NCI-H1930 (cell line): ENCODE data around the gene ZBTB42.
A peak's percentile ranks its signal among the peaks of the same experiment; 100 is the strongest.

Experiments
- DNase-seq, 2 experiments: peaks; one replicate each; lab custom pipeline; 2025; lab: John Stamatoyannopoulos, UW

Gene ZBTB42

DNA sequence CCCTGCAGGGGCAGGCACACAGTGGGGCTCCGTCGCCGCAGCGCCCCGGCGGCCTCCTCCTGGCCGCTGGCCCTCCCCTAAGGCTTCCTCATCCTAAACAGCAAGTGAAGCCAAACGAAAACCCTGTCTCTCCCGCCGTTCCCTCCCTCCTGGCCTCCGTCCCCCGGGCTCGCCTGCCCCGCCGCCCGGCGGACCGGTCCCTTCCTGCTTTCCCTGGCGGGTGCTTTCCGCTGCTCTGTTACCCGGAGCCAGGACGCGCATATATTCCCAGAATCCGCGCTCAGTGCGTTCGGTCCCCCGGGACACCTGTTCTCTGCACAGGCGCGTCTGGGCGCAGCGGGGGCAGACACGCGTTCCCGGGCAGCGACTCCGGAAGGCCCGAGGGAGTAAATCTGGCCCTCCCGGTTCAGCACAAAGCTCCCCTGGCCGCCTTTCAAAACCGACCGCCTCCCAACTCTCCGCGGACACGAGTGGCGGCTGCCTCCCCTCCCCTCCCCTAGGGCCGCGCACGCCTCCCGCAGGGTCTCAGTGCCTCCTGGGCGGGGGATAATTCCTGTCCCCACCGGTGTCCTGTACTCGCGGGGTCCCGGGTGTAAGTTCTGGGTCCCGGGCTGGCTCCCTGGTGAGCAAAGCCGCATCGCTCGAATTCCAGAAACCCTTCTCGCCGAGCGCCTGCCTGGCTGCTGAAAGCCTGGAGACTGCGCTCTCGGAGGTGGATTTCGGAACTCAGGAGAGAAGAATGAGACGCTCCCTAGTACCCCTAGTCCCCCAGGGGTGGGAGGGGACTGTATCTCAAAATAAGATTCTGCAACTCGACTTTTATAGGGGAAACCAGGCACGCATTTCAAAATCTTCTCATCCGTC is 42.8 kb downstream of the ZBTB42 start:
- DNase-seq: peak in 1 of 2 experiments; percentile 15

DNA sequence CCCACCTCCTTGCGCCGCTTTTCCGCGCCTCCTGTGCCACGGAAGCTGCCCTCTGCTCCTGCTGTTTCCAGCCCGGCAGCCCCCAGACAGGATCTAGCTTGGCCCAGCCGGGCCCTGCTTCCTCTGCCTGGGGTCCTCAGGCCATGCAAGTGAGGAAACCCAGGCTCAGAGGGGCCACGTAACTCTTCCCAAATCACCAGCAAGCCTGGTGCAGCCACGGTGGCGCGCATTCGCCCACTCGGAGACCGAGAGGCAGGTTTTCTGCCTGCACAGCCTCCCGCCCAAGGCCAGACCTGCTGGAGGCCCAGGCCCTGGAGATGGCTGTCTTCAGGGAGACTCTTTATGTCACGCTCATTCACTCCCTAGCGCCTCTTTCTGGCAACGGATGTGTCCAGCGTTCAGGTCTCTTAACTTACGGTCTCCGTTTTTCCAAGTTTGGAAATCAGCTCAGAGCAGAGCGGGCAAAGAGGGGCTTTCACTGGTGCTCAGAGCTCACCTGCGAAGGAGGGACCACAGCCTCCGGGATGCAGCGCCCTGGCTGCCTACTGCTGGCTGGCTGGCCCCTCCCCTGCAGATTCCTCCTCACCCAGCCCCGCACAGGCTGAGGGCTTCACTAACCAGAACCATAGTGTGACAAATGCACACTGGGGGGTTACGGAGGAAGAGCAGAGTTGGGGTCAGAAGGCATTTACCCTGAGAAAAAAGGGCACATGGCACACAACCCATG is 43.6 kb downstream of the ZBTB42 start:
- no peak for DNase-seq

DNA sequence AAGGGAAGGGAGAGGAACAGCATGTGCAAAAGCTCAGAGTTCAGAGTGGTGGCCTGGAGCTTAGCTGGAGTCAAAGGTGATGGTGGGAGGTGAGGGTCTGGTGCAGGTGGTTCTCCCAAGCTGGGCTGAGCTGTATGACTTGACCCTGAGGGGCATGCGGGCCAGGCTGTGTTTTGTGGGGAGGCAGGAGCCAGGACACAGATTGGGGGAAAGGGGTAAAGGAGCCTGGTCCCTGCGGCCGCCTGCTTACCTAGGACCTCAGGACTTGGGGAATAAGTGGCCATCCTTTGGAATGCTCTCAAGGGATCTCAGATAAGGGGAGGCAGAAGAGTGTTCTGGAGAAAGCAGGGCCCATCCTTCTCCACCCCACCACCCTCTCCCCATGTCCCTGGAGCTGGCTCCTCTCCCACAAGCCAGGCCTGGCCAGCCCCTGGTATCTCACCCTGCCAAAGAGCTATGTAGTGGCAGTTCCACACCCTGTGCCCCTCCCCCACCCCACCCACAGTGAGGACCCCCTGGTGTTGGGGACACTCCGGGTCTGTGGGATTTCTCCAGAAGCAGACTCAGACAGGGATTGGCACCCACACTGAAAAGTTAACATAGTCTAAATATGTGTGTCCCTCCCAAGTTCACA is 44.2 kb downstream of the ZBTB42 start:
- no peak for DNase-seq

DNA sequence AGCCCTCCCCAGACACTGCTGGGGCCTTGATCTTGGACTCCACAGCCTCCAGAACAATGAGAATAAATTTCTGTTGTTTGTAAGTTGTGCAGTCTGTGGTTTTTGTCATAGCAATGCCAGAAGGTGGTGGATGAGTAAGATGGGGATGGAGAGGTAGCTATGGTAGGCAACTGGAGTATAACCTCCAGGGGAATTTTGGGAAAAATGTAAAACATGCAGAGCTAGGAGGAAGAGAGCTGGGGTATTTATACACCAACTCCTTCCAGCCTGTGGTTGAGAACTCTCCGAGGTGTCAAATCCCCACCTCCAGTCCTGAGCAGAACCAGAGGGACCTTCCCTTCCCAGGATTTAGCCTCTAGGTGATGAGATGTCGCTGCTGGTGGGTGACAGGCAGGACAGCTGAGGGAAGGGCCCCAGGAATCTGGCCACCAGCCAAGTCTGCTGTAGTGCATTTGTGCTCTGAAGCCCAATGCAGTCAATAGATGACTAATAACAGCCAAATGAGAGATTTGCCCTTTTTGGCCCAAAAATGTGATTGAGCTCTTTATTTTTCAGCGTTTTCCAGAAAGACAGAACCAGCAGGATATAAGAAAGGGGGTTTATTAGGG is 45.0 kb downstream of the ZBTB42 start:
- no peak for DNase-seq

DNA sequence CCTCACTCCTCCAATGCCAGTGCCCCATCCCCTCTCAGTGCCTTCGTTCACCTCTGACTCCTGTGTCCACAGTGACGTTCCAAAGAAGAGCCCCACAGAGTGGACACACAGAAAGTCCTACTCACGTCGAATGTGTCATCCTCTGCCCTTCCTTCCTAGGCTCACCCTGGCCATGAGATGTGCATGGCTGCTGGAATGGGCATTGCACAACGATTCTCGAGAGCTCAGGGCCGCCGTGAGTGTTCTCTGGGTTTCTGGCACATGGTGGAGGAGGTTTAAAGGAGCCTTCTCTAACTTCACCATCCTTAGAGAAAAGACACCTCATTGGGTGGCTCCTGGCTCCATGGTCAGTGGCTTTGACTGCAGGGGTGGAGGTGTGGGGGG is 51.4 kb downstream of the ZBTB42 start:
- DNase-seq: no peak
